GM19035 (cell line): Measurements from ENCODE around the gene RPN1.
A peak's percentile ranks its signal among the peaks of the same experiment; 100 is the strongest.
"Not testable (repeated sequence)": the region's sequence is repeated elsewhere in the genome, so short reads cannot be mapped to it uniquely, and the experiment has no call there.

Experiments used
- ATAC-seq: cut with Tn5 transposase; IDR thresholded peaks from one replicate; pipeline ENCODE4 v1.9.1; 2021; ENCODE audit not compliant: unreplicated experiment

RPN1 gene

DNA sequence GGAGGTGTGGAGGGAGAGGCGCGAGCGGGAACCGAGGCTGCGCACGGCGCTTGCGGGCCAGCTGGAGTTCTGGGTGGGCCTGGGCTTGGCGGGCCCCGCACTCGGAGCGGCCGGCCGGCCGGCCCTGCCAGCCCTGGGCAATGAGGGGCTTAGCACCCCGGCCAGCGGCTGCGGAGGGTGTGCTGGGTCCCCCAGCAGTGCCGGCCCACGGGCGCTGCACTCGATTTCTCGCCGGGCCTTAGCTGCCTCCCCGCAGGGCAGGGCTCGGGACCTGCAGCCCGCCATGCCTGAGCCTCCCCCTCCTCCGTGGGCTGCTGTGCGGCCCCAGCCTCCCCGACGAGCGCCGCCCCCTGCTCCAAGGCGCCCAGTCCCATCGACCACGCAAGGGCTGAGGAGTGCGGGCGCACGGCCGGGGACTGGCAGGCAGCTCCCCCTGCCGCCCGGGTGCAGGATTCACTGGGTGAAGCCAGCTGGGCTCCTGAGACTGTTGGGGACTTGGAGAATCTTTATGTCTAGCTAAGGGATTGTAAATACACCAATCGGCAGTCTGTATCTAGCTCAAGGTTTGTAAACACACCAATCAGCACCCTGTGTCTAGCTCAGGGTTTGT is 2.9 kb upstream of the RPN1 start:
- not testable (repeated sequence) for ATAC-seq

DNA sequence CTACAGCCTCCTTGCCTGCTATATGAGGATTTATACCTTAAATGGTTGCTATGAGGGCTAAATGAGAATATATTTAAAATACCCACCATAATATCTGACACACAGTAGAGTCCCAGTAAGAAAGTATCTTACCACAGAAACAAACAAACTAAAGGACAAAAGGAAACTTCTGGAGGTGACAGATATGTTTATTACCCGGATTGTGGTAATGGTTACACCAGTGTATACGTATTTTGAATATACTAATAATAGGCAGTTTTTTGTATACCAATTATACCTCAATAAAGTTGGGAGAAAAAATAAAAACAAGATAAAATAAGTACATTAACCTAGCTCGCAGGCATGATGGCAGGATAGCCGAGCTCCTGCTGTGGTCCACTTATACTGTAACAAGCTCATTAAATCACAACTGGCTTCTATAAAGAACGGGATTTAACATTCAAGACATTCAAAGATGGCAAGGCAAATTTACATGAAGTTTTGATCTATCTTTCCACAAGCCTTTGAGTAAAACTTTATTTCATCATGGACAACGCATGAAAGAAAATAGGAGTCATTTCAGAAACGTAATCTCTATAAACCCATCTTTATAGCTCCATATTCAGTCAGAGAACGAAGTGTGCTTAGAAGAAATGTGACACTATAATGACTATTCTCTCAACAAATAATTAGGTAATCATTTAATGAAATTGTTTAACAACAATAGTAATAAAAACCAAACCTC is 1.5 kb downstream of the RPN1 start:
- ATAC-seq = no peak

DNA sequence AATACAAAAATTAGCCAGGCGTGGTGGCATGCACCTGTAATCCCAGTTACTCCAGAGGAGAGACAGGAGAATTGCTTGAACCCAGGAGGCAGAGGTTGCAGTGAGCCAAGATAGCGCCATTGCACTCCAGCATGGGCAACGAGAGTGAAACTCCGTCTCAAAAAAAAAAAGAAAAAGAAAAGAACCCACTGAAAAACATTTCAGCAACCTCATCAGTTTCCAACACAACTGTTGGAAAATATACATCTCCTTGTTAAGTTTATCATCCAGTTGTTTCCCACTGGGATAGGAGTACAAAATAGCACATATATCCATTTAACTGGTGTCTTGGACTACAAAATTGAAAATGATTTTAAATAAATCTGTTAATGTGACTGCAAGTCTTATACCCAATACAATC is 2.2 kb downstream of the RPN1 start:
- ATAC-seq = no peak

DNA sequence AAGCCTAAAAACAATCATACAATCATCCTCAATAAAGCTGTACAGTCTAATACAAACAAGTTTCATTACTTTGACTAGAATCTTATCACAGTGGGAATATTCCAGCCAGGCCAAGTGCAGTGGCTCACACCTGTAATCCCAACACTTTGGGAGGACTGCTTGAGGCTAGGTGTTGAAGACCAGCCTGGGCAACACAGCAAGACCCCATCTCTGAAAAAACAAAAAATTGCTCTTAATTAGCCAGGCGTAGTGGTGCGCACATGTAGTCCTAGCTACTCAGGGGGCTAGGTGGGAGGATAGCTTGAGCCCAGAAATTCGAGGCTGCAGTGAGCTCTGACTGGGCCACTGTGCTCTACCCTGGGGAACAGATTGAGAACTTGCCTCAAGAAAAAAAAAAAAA is 3.3 kb downstream of the RPN1 start:
- no peak for ATAC-seq

DNA sequence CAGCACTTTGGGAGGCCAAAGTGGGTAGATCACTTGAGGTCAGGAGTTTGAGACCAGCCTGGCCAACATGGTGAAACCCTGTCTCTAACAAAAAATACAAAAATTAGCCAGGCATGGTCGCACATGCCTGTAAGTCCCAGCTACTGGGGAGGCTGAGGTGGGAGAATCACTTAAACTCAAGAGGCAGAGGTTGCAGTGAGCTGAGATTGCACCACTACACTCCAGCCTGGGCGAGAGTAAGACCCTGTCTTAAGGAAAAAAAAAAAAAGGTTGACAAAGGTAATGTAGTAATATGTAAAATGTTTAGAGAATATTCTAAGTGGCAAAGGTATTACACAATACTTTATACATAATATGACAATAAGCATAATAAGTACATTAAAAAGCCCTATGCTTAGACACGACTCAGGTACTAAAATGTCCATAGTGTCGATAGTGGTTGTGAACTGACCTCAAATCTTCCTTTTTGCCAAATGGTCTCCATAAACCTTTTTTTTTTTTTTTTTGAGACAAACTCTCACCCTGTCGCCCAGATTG is 16.5 kb downstream of the RPN1 start:
- no peak for ATAC-seq

DNA sequence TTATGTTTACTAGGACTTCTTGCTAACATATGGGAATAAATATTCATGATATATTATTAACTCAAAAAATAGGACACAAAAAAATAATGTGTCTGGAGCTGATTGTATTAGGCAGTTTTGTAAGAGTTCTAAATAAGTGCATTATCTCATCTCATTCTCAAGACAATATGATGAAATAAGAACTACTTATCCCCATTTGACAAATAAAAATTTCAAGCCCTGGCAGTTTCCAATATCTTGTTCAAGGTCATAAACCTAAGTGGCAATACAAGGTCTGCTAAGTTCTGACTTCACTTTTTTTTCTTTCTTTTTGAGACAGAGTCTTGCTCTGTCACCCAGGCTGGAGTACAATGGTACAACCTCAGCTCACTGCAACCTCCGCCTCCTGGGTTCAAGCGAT is 18.3 kb downstream of the RPN1 start:
- ATAC-seq = no peak

DNA sequence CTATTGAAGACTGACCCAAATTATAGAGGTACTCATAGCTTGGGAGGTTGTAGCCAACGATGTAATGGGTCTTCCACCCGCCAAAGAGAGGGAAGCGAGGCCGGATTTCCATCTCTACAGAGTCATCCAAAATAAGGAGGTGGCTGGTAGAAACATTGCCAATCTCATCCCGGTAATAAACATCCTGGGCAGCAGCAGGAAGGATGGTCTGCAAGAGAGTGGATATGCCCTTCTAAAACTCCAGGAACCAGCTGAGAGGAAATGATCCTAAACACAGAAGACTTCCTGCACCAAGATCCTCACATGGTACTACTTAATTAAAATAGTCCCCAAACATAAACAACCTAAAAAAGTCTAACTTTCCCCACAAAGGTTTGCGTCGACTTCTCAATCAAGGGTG is 20.7 kb downstream of the RPN1 start:
- ATAC-seq = no peak

DNA sequence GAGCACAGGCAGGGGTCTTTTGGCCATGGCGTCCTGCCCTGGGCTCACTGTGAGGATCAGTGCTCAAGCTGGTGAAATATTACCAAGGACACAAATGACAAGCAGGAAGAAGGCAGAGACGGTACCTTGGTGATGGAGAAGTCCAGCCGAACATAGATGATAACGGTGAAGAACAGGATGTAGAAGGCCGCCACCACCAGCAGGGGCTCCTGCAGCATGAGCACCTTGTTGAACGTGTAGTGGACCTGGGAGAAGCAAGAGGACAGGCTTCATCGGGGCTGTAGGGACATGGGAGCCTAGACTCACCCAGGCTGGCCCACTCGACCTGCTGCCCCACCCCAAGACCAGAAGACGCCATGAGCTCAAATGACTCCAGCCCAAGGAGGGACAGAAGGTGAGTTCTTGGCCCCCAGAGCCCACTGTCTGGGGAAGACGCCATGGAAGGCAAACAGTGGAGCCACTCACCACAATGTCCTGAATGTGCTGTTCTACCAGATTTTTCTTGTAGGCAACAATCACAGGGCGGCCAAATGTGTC is 25.1 kb downstream of the RPN1 start:
- ATAC-seq = no peak

DNA sequence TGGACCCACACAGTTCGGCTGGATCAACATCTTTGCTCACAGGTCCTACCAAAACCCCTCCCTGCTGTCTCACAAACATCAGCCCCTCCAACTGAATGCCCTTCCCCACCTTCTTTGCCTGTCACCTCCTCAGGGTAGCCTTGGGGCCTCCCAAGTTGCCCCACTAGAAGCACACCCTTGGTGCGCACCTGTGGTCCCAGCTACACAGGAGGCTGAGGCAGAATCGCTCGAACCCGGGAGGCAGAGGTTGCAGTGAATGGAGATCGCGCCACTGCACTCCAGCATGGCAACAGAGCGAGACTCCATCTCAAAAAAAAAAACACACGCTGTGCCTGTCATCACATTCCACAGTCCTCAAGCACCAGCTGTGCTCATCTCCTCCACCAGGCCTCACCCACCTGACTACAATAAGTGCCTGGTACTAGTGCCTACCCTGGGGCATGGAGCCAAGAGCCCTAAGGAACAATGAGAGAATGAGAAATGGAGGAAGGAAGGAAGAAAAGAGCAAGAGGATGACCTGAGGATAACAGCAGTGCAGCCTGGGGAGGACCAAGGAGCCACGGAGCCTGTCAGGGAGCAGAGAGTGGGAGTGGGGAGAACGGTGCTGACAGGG is 26.0 kb downstream of the RPN1 start:
- no peak for ATAC-seq

DNA sequence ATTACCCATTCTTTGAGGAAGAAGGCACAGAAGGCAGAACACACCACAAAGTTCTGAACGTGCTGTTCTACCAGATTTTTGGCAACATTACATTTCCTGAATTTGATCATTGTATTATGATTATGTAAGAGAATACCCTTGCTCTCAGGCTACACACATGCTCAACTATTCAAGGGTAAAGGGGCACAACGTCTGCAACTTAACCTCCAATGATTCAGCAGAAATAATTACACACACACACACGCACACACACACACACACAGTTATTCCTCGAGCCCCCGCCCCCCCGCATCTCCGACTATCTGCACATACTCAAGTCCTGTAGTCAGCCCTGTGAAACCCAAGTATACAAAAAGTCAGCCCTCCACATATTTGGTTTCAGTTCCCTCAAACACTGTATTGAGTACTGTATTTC is 26.8 kb downstream of the RPN1 start:
- no peak for ATAC-seq

DNA sequence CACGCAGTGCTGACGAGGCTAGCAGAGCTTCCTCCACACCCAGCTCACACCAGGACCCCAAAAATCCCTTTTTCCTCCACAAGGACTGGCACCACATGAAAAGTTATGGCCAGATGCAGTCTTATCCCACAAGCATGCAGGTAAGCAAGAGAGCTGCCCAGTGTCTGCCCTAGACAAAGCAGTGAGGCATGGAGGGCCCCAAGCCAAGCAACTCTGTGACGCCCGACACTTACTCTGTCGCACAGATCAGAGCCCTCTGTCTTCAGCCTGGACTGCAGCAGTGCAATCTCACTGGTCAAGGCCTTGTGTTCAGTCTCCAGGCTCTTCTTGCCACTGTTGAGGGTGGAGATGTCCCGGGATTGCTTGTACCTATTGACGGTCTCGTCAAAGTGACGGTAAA is 28.7 kb downstream of the RPN1 start:
- ATAC-seq = no peak

DNA sequence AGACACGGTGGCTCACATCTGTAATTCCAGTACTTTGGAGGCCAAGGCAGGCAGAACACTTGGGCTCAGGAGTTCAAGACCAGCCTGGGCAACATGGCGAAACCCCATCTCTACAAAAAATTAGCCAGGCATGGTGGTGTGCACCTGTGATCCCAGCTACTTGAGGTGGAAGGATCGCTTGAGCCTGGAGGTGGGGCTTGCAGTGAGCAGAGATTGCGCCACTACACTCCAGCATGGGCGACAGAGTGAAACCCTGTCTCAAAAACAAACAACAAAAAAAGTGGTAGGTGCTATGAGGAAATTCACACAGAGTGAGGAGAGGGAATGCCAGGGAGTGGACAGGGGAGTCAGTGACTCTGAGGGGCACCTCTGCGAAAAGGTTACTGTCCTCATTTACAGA is 29.4 kb downstream of the RPN1 start:
- no peak for ATAC-seq

DNA sequence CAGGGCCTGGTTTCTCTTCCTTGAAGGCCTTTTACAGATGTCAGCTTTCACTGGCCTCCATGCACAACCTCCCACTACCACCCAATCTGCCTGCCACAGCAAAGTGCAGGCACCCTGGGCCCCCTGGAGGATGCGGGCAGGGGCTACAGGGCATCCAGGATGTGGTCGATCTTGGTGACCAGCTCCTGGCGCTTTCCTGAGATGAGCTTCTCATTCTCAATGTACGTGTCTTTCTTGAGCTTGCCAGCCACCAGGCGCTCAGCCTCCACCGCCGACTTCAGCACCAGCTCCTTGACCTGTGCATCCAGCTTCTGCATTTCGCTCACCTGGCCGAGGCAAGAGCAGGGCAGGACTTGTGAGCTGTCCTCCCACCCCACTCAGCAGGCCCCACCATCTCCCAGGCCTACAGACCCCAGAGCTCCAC is 30.3 kb downstream of the RPN1 start:
- no peak for ATAC-seq

DNA sequence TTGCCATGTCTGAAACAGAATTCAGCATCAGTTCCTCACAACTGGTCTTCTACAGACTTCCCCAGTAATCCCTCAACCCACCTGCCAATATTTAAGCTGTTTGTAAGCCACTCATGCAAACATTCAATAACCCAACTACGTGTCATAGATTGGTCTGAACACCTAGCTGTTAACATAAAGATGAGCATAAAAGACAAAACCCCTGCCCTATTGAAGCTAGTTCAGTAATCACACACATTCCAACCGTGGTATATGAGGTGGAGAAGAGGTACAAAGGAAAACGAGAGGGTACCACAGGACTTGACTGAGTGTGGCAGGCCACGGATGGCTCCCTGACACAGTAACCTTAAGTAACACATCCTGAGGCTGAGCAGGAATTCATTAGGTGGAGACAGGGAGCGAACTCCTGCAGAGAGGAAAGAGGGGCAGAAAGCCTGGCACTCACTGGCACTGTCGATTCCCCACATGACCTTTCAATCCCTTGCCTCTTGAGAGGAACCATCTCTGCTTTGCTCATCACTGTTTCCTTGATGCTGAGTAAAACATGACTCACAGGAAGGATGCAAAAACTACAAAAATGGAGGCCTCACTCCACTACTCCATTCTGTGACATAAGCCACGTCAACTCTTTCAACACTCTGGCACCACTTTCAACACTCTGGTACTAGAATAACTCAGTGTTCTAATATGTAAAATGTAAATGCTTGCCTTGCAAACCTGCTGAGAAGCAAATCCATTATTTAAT is 31.3 kb downstream of the RPN1 start:
- ATAC-seq = no peak

DNA sequence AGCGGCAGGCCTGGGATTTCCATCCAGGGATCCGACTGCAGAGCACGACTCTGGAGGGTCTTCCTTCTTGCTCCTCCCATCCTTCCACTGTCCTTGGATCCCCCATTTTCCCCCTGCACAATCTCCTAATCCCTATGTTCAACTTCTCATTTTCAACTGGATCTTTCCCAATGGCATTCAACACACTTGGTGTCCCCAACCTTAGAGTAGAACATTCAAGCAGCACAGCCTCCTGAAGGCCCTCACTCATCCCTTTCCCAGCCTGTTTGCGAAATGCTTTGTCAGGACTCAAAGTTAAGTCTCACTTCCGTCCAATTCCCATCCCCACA is 32.3 kb downstream of the RPN1 start:
- no peak for ATAC-seq

DNA sequence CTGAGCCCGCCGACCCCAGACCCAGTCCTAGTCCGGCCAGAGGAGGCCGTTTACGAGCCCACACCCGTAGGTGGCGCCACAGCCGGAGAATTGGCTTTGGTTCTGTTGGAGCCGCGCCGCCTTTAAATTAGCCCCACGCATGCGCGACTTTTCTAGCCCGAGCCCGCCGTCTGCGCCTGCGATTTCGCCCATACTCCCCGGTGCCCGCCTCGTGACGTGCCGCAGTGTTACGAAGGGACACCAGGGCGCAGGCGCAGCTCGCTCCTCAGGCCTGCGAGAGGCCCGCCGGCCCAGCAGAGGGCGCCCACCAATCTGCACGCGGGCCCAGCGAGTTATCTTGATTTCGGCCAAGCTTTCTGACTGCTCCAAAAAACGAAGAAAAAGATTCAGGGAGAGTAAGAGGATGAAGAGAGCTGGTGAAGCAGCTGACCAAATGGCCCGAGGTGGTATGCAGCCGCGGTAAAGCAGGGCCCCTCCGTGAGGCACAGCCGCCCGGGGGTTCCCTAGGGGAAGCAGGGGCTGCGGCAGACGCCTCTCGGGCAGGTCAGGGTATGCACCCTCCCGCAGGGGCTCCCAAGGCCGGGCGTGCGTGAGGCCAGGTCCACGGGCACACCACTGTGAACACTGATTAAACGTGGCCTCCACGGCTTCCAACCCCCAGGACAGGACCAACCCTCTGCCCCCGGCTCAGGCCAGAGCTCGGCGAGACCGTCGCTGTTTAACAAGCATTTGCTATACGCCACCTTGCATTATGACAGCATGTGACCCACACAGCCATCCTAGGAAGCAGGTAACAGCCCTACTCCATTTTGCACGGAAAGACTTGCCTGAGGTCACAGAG is 32.8 kb downstream of the RPN1 start:
- peak; percentile 88 for ATAC-seq

DNA sequence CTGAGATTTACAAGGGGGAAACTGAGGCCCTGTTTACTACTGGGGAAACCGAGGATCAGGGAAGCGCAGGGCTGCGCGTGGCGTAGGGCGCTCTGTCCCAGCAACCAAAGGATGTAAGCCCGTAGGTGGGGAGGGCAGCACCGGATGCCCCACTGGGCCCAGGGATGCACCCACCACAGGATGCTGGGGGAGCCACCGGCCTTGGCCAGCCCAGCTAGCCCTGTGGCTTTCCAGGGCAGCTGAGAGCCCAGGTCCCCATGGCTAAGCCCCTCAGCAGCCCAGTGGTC is 33.4 kb downstream of the RPN1 start:
- no peak for ATAC-seq

DNA sequence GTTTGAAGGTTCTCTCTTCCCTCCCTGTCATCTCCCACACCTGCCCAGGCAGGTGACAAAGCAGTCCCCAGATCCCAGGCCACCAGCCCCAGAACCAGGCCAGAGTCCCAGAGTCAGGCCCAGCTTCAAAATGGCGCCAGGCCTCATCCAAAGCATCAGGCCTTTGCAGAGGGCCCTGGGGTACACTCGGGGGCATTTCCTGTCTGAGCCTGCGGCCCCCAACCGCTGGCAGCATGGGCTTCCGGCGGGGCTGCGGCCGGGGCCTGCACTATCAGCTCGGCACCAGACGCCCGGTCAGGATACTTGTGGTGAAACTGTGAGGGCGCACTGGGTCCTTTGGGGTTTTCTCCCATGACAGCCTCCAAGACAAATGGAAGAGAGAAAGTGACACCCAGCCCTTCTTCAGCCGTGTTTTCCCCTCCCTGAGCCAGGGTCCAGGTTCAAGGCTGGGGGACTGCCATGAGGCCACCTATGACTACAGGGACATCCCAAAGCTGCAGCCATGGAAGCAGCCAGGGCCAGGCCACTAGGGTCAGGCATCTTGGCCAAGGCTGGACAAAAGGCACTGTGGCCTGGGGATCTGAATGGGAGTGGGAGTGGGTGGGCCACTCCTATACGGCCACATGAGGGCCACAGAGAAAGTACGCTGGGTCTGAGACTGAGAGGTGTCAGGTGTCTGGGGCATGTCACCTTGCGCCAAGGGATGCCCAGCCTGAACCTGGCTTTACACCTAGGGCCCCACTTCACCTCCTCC is 33.9 kb downstream of the RPN1 start:
- peak; percentile 2 for ATAC-seq

DNA sequence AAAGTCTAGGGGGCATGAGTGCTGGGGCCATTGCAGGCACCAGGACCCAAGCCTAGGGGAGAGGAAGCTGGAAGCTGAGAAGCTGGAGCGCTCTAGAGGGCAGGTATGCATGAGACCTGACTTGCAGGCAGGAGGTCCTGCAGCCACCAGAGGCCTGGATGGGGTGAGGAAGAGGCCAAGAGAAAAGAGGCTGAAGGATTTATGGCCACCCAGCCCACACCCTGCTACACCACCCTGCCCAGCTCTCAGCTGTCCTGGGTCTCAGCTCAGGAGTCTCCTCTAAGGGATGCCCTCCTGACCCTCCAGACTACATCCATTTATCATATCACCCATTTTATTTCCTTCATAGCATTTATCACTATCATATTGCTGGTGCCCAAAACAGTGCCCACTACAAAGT is 36.5 kb downstream of the RPN1 start:
- ATAC-seq = no peak
